ENCODE measurements around the gene PLEKHG3.

- TF ChIP-seq CTCF (IDR thresholded peaks at IDR 0.05) (no peak), EP300 (IDR thresholded peaks at IDR 0.05) (no peak)
These were observed 44.3 kb downstream of the PLEKHG3 start for GRCh38 chr14:64748521-64748920.
